ENCODE results near the gene ALX3. TPM values are rescaled to one million over a fixed set of nuclear protein-coding genes. Genes with fewer than 3 reads are reported as not detected.

Gene ALX3
- total and polyA plus RNA-seq, 10 of the 15 experiments (the other 5 are each of a cell fraction or from before 2014, with no cell fraction given) = not detected

GRCh38 chr1:110106013-110106941 is 35.8 kb upstream of the ALX3 start (continued):
- TF ChIP-seq CTCF (IDR thresholded peaks at IDR 0.05 in 2 of 3, conservative IDR thresholded peaks at IDR 0.05 in 1 of 3; ENCODE audit: control insufficient read depth in 2 of 3, extremely low read depth in 1 of 3, insufficient read depth in 1 of 3, low read depth in 3 of 3, low read length in 3 of 3) (peak; percentile 93 to 95 (median 93); a peak in 5 of 6 replicates), CUX1 (IDR thresholded peaks at IDR 0.05; ENCODE audit: insufficient replicate concordance, low read depth, low read length) (no peak), HDGF (IDR thresholded peaks at IDR 0.05) (no peak), SRF (IDR thresholded peaks at IDR 0.05; ENCODE audit: low read depth in 2 of 2, low read length in 2 of 2) (peak in 1 of 2 experiments; percentile 35; a peak in 1 of 4 replicates), RAD51 (IDR thresholded peaks at IDR 0.05) (no peak), POLR2AphosphoS2 (IDR thresholded peaks at IDR 0.05; ENCODE audit: low read depth, low read length) (no peak), NFYA (IDR thresholded peaks at IDR 0.05; ENCODE audit: borderline replicate concordance, low read depth, low read length) (no peak), CBFB (IDR thresholded peaks at IDR 0.05; ENCODE audit: low read depth) (no peak), MXI1 (IDR thresholded peaks at IDR 0.05; ENCODE audit: low read depth, low read length) (0 out of 2 replicates have a peak, but pooled peaks have one; percentile 22), BACH1 (IDR thresholded peaks at IDR 0.05; ENCODE audit: borderline replicate concordance) (no peak), SPI1 (IDR thresholded peaks at IDR 0.05; ENCODE audit: borderline replicate concordance, insufficient read depth, low read depth, low read length) (no peak), BCL11A (IDR thresholded peaks at IDR 0.05; ENCODE audit: low read depth, low read length) (no peak), ZNF207 (IDR thresholded peaks at IDR 0.05; ENCODE audit: borderline replicate concordance) (no peak), SMAD1 (IDR thresholded peaks at IDR 0.05; ENCODE audit: low read depth, partially characterized antibody) (no peak), ZZZ3 (IDR thresholded peaks at IDR 0.05; ENCODE audit: control insufficient read depth, insufficient read length, low read depth) (no peak), PAX8 (IDR thresholded peaks at IDR 0.05) (no peak), STAT1 (conservative IDR thresholded peaks at IDR 0.05) (no peak), LARP7 (IDR thresholded peaks at IDR 0.05) (no peak), MYB (IDR thresholded peaks at IDR 0.05; ENCODE audit: borderline replicate concordance, low read depth, low read length) (no peak), MEF2A (IDR thresholded peaks at IDR 0.05; ENCODE audit: insufficient read depth, low read depth, low read length) (no peak), ATF7 (IDR thresholded peaks at IDR 0.05; ENCODE audit: low read depth) (no peak)

Data from GM12878 (cell line).